ENCODE measurements around the gene CCDC120.

Gene CCDC120

DNA sequence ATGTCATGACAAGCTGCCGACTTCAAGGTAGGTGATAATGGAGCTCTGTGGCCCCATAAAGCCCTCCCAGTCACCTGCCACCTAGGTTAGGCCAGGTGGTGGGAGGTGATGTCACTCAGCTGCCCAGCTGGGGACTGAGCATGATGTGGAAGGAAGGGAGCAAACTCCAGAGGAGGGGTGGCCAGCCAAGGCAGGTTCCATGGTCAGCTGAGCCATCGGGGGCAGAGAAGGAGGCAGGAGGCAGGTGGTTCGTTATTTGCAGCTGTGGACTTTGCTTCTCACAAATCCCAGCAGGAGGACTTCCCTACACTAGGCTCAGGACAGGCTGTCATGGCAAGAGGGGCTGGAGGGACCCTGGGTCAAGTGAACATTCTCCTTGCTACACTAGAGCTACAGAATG, 2.1 kb downstream of the CCDC120 start:
- DNase-seq (ENCODE audit: low read depth, low spot score), result no peak
- no peak overlapping the region for H3K4me3 ChIP-seq (ENCODE audit: low read length)

GRCh38 chrX:49061490-49061889, 2.7 kb downstream of the CCDC120 start:
- H3K4me3 ChIP-seq (ENCODE audit: low read length), result no peak overlapping the region
- DNase-seq (ENCODE audit: low read depth, low spot score), result no peak

DNA sequence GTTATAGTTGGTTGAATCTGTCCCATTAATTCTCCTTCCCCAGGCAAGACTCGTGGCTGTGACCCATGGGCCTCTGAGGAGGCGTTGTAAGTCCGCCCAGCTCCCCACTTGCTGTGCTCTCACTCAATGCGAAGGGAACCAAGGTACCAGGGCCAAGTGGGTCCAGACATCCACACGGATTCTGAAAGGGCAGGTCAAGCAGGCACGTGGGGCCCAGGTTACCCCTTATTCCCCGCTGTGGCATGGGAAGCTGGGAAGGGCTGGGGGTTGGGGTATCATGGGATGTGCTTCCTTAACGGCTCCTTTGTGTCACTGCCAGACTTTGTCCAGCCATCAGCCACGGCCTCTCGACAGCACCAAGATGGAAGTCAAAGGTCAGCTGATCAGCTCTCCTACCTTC, 3.1 kb downstream of the CCDC120 start:
- DNase-seq (ENCODE audit: low read depth, low spot score), result no peak
- H3K4me3 ChIP-seq (ENCODE audit: low read length), result no peak overlapping the region

DNA sequence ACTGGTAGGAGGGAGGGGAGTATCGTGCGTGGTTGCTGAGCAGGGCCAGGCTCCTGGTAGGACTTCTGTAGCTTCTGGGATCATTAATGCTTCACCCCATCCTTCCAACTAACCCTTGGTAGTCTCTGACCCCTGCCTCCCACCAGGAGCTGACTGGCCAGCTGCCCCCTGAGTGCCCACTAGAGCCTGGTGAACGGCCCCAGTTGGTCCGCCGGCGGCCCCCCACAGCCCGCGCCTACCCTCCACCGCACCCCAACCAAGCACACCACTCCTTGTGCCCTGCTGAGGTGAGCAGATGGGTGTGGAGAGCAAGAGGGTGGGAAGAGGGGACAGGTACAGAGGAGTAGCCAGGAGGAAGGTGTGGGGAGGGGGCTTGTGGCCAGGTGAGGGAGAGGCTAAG, 4.9 kb downstream of the CCDC120 start:
- DNase-seq (ENCODE audit: low read depth, low spot score), result no peak
- no peak overlapping the region for H3K4me3 ChIP-seq (ENCODE audit: low read length)

DNA sequence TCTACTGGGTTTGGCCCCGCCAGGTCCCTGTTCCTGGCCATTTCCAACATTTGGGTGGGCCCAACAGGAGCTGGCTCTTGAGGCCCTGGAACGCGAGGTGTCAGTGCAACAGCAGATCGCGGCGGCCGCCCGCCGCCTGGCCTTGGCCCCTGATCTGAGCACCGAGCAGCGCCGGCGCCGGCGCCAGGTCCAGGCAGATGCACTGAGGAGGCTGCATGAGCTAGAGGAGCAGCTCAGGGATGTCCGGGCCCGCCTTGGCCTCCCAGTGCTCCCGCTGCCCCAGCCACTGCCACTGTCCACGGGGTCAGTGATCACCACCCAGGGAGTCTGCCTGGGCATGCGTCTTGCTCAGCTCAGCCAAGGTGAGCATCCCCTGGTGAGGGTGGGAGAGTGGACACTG, 5.5 kb downstream of the CCDC120 start:
- no peak overlapping the region for H3K4me3 ChIP-seq (ENCODE audit: low read length)
- no peak for DNase-seq (ENCODE audit: low read depth, low spot score)

- no peak for DNase-seq (ENCODE audit: low read depth, low spot score)
- no peak overlapping the region for H3K4me3 ChIP-seq (ENCODE audit: low read length)
Measured at GRCh38 chrX:49064735-49065134, 5.9 kb downstream of the CCDC120 start.

- DNase-seq (ENCODE audit: low read depth, low spot score), result no peak
- no peak overlapping the region for H3K4me3 ChIP-seq (ENCODE audit: low read length)
Measured at GRCh38 chrX:49066278-49066677, 7.5 kb downstream of the CCDC120 start.

DNA sequence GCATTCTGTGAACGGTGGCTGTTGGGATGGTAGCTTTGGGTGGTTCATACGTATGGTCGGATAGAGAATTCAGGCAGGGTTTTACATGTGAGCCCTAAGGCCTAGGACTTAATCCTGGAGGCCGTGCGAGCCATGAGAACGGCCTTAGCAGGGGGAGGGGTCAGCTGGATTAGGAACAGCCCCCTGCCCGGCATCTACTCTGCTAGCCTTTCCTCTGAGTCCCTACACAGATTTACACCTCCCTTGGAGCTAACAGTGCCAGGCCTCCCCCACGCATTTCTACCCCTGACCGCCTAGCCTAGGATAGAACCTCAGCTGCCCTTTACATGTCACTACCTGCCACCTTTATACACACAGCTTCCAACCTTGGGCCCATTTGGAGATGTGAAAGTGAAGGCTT, 7.9 kb downstream of the CCDC120 start:
- no peak overlapping the region for H3K4me3 ChIP-seq (ENCODE audit: low read length)
- DNase-seq (ENCODE audit: low read depth, low spot score), result no peak

DNA sequence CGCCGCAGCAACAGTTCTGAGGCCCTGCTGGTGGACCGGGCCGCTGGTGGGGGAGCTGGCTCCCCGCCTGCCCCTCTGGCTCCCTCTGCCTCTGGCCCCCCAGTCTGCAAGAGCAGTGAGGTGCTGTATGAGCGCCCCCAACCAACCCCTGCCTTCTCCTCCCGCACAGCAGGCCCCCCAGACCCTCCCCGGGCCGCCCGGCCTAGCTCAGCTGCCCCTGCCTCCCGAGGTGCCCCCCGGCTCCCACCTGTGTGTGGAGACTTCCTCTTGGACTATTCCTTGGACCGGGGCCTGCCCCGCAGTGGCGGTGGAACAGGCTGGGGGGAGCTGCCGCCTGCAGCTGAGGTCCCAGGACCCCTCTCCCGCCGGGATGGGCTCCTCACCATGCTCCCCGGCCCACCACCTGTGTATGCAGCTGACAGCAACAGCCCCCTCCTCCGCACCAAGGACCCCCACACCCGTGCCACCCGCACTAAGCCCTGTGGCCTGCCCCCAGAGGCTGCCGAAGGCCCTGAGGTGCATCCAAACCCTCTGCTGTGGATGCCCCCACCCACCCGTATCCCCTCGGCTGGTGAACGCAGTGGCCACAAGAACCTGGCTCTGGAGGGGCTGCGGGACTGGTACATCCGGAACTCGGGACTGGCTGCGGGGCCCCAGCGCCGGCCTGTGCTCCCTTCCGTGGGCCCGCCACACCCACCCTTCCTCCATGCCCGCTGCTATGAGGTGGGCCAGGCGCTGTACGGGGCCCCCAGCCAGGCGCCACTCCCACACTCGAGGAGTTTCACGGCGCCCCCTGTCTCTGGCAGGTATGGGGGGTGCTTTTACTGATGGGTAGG, 8.7 kb downstream of the CCDC120 start:
- DNase-seq (ENCODE audit: low read depth, low spot score), result no peak
- no peak overlapping the region for H3K4me3 ChIP-seq (ENCODE audit: low read length)

- DNase-seq (ENCODE audit: low read depth, low spot score), result no peak
- no peak overlapping the region for H3K4me3 ChIP-seq (ENCODE audit: low read length)
Measured at GRCh38 chrX:49069038-49069437, 10.2 kb downstream of the CCDC120 start.

- no peak overlapping the region for H3K4me3 ChIP-seq (ENCODE audit: low read length)
- DNase-seq (ENCODE audit: low read depth, low spot score), result no peak
Measured at GRCh38 chrX:49070988-49071387, 12.2 kb downstream of the CCDC120 start.

DNA sequence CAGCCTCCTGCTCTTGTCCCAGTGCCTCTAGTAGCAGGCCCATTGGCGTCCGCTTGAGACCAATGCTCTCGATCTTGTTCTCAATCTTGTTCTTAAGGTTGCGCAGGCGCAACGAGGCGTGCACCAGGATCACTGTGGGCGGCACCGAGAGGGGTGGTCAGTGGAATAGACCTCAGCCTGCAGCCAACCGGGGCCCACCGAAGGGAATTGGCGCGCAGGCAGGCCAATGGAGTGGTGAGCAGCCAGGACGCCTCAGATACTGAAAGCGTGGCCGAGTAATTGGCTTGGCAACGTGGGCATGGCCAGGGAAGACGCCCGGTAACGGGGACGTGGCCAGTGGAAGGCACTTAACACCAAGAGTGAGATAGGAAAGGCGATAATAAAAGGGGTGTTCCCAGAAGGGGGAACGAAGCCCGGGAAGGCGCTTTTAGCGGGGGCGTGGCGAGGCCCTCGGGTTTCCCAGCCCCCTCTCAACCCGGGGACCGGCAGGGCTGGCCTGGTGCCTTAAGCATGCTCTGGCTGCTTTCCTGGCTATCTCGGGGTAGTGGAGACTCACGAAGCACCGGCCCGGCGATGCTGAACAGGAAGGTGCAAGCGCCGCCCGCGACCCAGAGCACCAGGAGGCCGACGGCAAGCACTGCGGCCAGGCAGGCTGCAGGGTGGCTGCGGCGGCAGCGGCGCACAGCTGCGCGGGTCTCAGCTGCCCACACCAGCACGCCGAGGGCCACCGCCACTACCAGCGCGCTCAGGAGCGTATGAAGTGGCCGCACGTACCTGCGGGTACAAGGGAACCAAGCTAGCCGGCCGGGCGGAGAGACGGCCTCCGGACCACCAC, 13.3 kb downstream of the CCDC120 start:
- DNase-seq (ENCODE audit: low read depth, low spot score), result no peak
- H3K4me3 ChIP-seq (ENCODE audit: low read length), result 0 out of 2 replicates have a peak overlapping the region, but pooled peaks have one; percentile 80

DNA sequence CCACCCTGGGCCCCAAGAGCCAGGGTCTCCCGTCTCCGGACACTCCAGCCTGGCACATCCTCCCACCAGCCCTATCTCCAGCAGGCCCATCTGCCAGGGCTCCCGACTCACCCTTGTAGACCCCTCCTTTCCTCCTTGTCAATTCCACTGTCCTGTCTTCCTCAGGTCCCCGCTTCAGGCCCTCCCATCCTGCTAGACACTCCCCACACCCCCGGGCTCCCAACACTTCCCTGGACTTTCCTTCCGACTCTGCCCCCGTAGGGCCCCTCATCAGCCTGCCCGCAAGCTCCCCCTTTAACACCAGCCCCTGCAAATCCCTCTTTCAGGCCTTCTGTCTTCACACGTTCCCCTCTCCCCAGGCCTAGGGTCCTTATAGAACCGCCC, 13.9 kb downstream of the CCDC120 start:
- DNase-seq (ENCODE audit: low read depth, low spot score), result no peak
- H3K4me3 ChIP-seq (ENCODE audit: low read length), result peak overlapping the region; percentile 80

- H3K4me3 ChIP-seq (ENCODE audit: low read length), result peak within 1 kb of the TSS; percentile 80
- DNase-seq (ENCODE audit: low read depth, low spot score), result peak; percentile 91
Measured at GRCh38 chrX:49073601-49074575, 15.1 kb downstream of the CCDC120 start, which contains the start of gene PRAF2. Gene PRAF2 (minus strand): TSS chrX:49074002. CDS start chrX:49073987, 15 bp downstream.

GRCh38 chrX:49075347-49075746, 16.5 kb downstream of the CCDC120 start:
- no peak for DNase-seq (ENCODE audit: low read depth, low spot score)
- no peak overlapping the region for H3K4me3 ChIP-seq (ENCODE audit: low read length)

GRCh38 chrX:49077941-49078340, 19.1 kb downstream of the CCDC120 start:
- H3K4me3 ChIP-seq (ENCODE audit: low read length), result no peak overlapping the region
- DNase-seq (ENCODE audit: low read depth, low spot score), result no peak

- DNase-seq (ENCODE audit: low read depth, low spot score), result peak; percentile 35
- peak within 1 kb of the TSS; percentile 67 for H3K4me3 ChIP-seq (ENCODE audit: low read length)
Measured at GRCh38 chrX:49079489-49080428, 21.0 kb downstream of the CCDC120 start, which contains the start of gene WDR45. Gene WDR45 (minus strand): TSS chrX:49079887. CDS start chrX:49078095, 1,792 bp downstream.

DNA sequence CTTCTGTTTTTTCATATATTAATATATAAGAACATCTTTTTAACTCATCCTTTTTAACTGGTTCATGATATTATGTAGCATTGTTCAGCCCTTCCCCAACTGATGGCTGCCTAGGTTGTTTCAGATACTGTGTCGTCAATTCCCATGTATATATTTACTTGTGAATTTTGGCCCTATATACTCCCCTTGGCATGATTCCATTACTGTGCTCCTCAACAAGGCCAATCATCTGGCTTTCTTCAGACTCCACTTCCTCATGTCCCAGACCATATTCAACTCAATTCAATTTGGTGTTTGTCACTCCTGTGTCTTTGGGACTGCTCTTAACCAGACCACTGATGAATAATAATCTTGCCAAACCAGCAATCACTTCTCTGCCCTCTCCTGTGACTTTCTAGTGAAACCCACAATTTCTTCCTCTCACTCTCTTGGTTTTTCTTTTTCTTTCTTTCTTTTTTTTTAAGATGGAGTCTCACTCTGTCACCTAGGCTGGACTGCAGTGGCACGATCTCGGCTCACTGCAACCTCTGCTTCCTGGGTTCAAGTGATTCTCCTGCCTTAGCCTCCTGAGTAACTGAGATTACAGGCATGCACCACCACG, 23.6 kb downstream of the CCDC120 start:
- DNase-seq (ENCODE audit: low read depth, low spot score), result no peak

More for the DNA sequence above, 23.6 kb downstream of the CCDC120 start:
- no peak overlapping the region for H3K4me3 ChIP-seq (ENCODE audit: low read length)
